Astrocyte (in vitro differentiated cells and primary cell): ENCODE data around the gene PACSIN1.

Experiments
- EZH2 ChIP-seq: IDR thresholded peaks from 2 replicates; pipeline ENCODE4 v1.6.1; 2012; ENCODE audit warnings: mild to moderate bottlenecking, low read length, inconsistent platforms; ENCODE audit not compliant: insufficient read depth
- TF ChIP-seq, protein P1 (sequence below): IDR thresholded peaks from 2 replicates; pipeline ENCODE4 v1.5.1; 2011; ENCODE audit warnings: low read depth, mild to moderate bottlenecking, inconsistent platforms, low read length, moderate library complexity; ENCODE audit not compliant: insufficient read depth

DNA sequence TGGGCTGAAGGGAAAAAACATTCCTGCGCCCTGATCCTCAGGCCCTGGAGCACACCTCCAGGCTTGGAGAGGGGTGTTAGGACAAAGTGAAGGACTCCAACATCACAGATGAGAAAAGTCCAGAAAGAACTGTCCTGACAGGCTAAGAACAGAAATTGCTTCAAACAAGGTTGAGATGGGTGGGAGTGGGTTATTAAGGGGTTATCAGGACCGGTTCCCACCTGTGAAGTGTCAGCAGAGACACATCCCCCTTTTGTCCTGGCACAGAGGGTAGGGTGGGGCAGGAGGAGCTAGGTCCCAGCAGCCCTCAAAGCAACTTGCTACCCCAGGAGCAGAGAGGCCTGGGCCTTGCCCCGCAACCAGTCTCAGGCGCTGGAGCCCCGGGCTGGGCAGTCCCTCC is 86.7 kb downstream of the PACSIN1 start:
- TF ChIP-seq, protein P1, sequence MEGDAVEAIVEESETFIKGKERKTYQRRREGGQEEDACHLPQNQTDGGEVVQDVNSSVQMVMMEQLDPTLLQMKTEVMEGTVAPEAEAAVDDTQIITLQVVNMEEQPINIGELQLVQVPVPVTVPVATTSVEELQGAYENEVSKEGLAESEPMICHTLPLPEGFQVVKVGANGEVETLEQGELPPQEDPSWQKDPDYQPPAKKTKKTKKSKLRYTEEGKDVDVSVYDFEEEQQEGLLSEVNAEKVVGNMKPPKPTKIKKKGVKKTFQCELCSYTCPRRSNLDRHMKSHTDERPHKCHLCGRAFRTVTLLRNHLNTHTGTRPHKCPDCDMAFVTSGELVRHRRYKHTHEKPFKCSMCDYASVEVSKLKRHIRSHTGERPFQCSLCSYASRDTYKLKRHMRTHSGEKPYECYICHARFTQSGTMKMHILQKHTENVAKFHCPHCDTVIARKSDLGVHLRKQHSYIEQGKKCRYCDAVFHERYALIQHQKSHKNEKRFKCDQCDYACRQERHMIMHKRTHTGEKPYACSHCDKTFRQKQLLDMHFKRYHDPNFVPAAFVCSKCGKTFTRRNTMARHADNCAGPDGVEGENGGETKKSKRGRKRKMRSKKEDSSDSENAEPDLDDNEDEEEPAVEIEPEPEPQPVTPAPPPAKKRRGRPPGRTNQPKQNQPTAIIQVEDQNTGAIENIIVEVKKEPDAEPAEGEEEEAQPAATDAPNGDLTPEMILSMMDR: no peak
- no peak for TF ChIP-seq EZH2
